IMR-90 (cell line): ENCODE data around the gene KRTAP10-3. TPM values are rescaled to one million over a fixed set of nuclear protein-coding genes. Genes with fewer than 3 reads are reported as not detected.

Experiments used
- ATAC-seq: fragments of 200-7000 bp; cut with Tn5 transposase; 2 replicates; pipeline ENCODE4 v1.9.1; 2020; ENCODE audit warnings: low read depth, mild to moderate bottlenecking, moderate library complexity
- BruUV-seq: library from RNA; stranded (reverse); fragments of 400-500 nt; replicated peaks from 2 replicates; lab custom pipeline; 2021; lab: Mats Ljungman, UMichigan
- CTCF ChIA-PET: fragments of 300-600 bp; formaldehyde crosslinking; extraction: SDS; loops from one replicate; lab custom pipeline; 2021; ENCODE audit warnings: antibody characterized with exemption; lab: Yijun Ruan, JAX
- POLR2A ChIA-PET: fragments of 300-600 bp; sonication (Branson Sonifier 250); formaldehyde crosslinking; loops from one replicate; lab custom pipeline; 2022; ENCODE audit warnings: antibody characterized with exemption; ENCODE audit not compliant: unreplicated experiment; lab: Charles Lee
- DNase-seq: peaks from one replicate; pipeline ENCODE4 v3.0.0; 2013
- H2AFZ ChIP-seq: replicated peaks from 2 replicates; pipeline ENCODE3; 2013; ENCODE audit warnings: low read length, mild to moderate bottlenecking; ENCODE audit not compliant: poor library complexity
- H2AK5ac ChIP-seq: 2 replicates; pipeline ENCODE4 v1.6.1; 2013; ENCODE audit warnings: low read depth, low read length, inconsistent platforms
- H2AK9ac ChIP-seq: replicated peaks from 2 replicates; pipeline ENCODE3; 2013; ENCODE audit warnings: mild to moderate bottlenecking, low read depth, low read length, moderate library complexity; ENCODE audit not compliant: poor library complexity
- H2BK120ac ChIP-seq: 2 replicates; pipeline ENCODE4 v1.6.1; 2013; ENCODE audit warnings: low read depth, low read length, inconsistent platforms
- H2BK15ac ChIP-seq: 3 replicates; pipeline ENCODE4 v1.6.1; 2013; ENCODE audit warnings: low read depth, low read length, inconsistent platforms
- H2BK20ac ChIP-seq: 2 replicates; pipeline ENCODE4 v1.6.1; 2013; ENCODE audit warnings: low read depth, mild to moderate bottlenecking, inconsistent platforms, low read length, moderate library complexity
- H2BK5ac ChIP-seq: 2 replicates; pipeline ENCODE4 v1.6.1; 2013; ENCODE audit warnings: mild to moderate bottlenecking, low read depth, low read length, inconsistent platforms; ENCODE audit not compliant: poor library complexity, severe bottlenecking
- H3K14ac ChIP-seq: replicated peaks from 2 replicates; pipeline ENCODE4 v1.6.1; 2013; ENCODE audit warnings: low read depth, low read length, inconsistent platforms
- H3K18ac ChIP-seq: 2 replicates; pipeline ENCODE4 v1.6.1; 2013; ENCODE audit warnings: low read depth, low read length, control low read depth
- H3K23ac ChIP-seq: 2 replicates; pipeline ENCODE4 v1.6.1; 2013; ENCODE audit warnings: low read depth, low read length, inconsistent platforms
- H3K27ac ChIP-seq: 2 replicates; pipeline ENCODE4 v1.5.1; 2013; ENCODE audit warnings: mild to moderate bottlenecking, control low read depth, low read length; ENCODE audit not compliant: insufficient read depth
- H3K27me3 ChIP-seq: 2 replicates; pipeline ENCODE4 v1.6.1; 2013; ENCODE audit warnings: low read length; ENCODE audit not compliant: control insufficient read depth, insufficient read depth
- H3K36me3 ChIP-seq: 2 replicates; pipeline ENCODE4 v1.6.1; 2013; ENCODE audit warnings: low read length, mixed read lengths; ENCODE audit not compliant: control insufficient read depth, insufficient read depth
- H3K4ac ChIP-seq: 2 replicates; pipeline ENCODE4 v1.6.1; 2013; ENCODE audit warnings: low read depth, low read length, inconsistent platforms
- H3K4me1 ChIP-seq: 2 replicates; pipeline ENCODE4 v1.6.1; 2013; ENCODE audit warnings: low read length, mixed read lengths; ENCODE audit not compliant: control insufficient read depth, insufficient read depth
- H3K4me2 ChIP-seq: 2 replicates; pipeline ENCODE4 v1.6.1; 2013; ENCODE audit warnings: low read depth, mild to moderate bottlenecking, control low read depth, low read length, moderate library complexity
- H3K4me3 ChIP-seq: 2 replicates; pipeline ENCODE4 v1.5.1; 2013; ENCODE audit warnings: low read depth, mild to moderate bottlenecking, control low read depth, low read length, moderate library complexity; ENCODE audit not compliant: insufficient read depth
- H3K56ac ChIP-seq: 2 replicates; pipeline ENCODE4 v1.6.1; 2013; ENCODE audit warnings: low read length, inconsistent platforms; ENCODE audit not compliant: insufficient read depth; ENCODE audit errors: extremely low read depth
- H3K79me1 ChIP-seq, 2 experiments: 2 replicates each; pipeline ENCODE4 v1.6.1; 2013; ENCODE audit warnings: low read length in 2 of 2, inconsistent platforms in 1 of 2, low read depth in 1 of 2
- H3K9ac ChIP-seq: 2 replicates; pipeline ENCODE4 v1.6.1; 2013; ENCODE audit warnings: low read depth, low read length, control low read depth
- H3K9me1 ChIP-seq: 2 replicates; pipeline ENCODE4 v1.6.1; 2013; ENCODE audit warnings: low read length, inconsistent platforms; ENCODE audit not compliant: insufficient read depth
- H3K9me3 ChIP-seq: 2 replicates; pipeline ENCODE4 v1.6.1; 2013; ENCODE audit warnings: low read length; ENCODE audit not compliant: control insufficient read depth, insufficient read depth
- H4K20me1 ChIP-seq: 2 replicates; pipeline ENCODE4 v1.6.1; 2013; ENCODE audit warnings: low read length, inconsistent platforms; ENCODE audit not compliant: insufficient read depth
- H4K5ac ChIP-seq: 2 replicates; pipeline ENCODE4 v1.6.1; 2013; ENCODE audit warnings: mild to moderate bottlenecking, low read depth, low read length, control low read depth
- H4K8ac ChIP-seq, 2 experiments: 2 replicates each; pipeline ENCODE4 v1.6.1; 2013; ENCODE audit warnings: low read depth in 2 of 2, low read length in 2 of 2, control low read depth in 1 of 2, inconsistent platforms in 1 of 2
- H4K91ac ChIP-seq: 2 replicates; pipeline ENCODE4 v1.6.1; 2013; ENCODE audit warnings: low read depth, low read length, inconsistent platforms; ENCODE audit not compliant: insufficient read depth
- BHLHE40 ChIP-seq: fragments of 150-350 bp; IDR thresholded peaks from 2 replicates; pipeline ENCODE4 v1.6.1; 2016; ENCODE audit warnings: mild to moderate bottlenecking, low read depth, low read length
- CEBPB ChIP-seq: IDR thresholded peaks from 2 replicates; pipeline ENCODE4 v1.6.1; 2012; ENCODE audit warnings: low read depth, low read length, improper control_type of control experiment
- CHD1 ChIP-seq: IDR thresholded peaks from 2 replicates; pipeline ENCODE4 v1.6.1; 2012; ENCODE audit warnings: low read depth, low read length, improper control_type of control experiment
- USF2 ChIP-seq: fragments of 150-350 bp; IDR thresholded peaks from 2 replicates; pipeline ENCODE4 v1.6.1; 2017; ENCODE audit warnings: mild to moderate bottlenecking, antibody characterized with exemption, low read length, low read depth
- WGBS, 2 experiments: methylation state at CpG; one replicate each; pipeline versions ENCODE4 v1.1.5 to v1.1.7; 2013; ENCODE audit warnings: missing lambda C conversion rate in 2 of 2; ENCODE audit not compliant: insufficient read length in 1 of 2; ENCODE audit errors: extremely low coverage in 2 of 2; 5-methylcytosine and 5-hydroxymethylcytosine counted together
- dilution Hi-C: fragments of 300-500 bp; cut with HindIII; formaldehyde crosslinking; loops from one replicate; pipeline ENCODE4 v1.14.3; 2018; ENCODE audit warnings: low sequenced_read_pairs; ENCODE audit not compliant: unreplicated experiment
- in situ Hi-C: fragments of 300-500 bp; cut with MboI; formaldehyde crosslinking; loops from 3 replicates; pipeline ENCODE4 v1.14.3; 2019; ENCODE audit warnings: low sequenced_read_pairs, inconsistent platforms, mixed read lengths
- intact Hi-C: fragments of 100-400 bp; cut with micrococcal nuclease; formaldehyde crosslinking; loops from 2 replicates; pipeline ENCODE4 v1.10.0; 2022
- polyA plus RNA-seq, 3 experiments: library from polyadenylated mRNA; depleted of rRNA; stranded (reverse); fragments of >200 nt; gene quantifications; 2 replicates each; pipeline ENCODE4 v1.2.3, GENCODE V29; 2012; ENCODE audit warnings: low replicate concordance in 1 of 3
- total RNA-seq: library from RNA; depleted of rRNA; stranded (reverse); fragments of >200 nt; gene quantifications from 2 replicates; pipeline ENCODE4 v1.2.3, GENCODE V29; 2012

The KRTAP10-3 gene
- total and polyA plus RNA-seq, 2 of the 4 experiments (the other 2 are of a cell fraction): not detected

- Histone ChIP-seq H4K8ac (no peak overlapping the region), H2BK20ac (no peak overlapping the region), H2BK120ac (no peak overlapping the region), H3K27ac (no peak overlapping the region), H2AK9ac (no peak overlapping the region), H3K4me1 (no peaks in the 10 kb centered on the region), H3K4ac (no peak overlapping the region), H3K56ac (no peak overlapping the region), H3K9ac (no peak overlapping the region), H4K20me1 (no peaks in the 10 kb centered on the region), H4K91ac (no peak overlapping the region), H2AFZ (no peak overlapping the region), H3K36me3 (no peaks in the 10 kb centered on the region), H4K5ac (no peak overlapping the region), H2BK5ac (no peak overlapping the region), H3K4me3 (no peak overlapping the region), H3K9me3 (no peaks in the 10 kb centered on the region; the same call in 1 of the 2 replicates), H3K18ac (no peak overlapping the region), H3K27me3 (peaks cover 5% of the 10 kb centered on the region; the same call in 1 of the 2 replicates), H3K14ac (no peak overlapping the region), H3K4me2 (no peak overlapping the region), H3K79me1 (no peaks in the 10 kb centered on the region), H2AK5ac (no peak overlapping the region), H3K9me1 (no peaks in the 10 kb centered on the region), H3K23ac (no peak overlapping the region), H2BK15ac (no peak overlapping the region)
- ChIA-PET POLR2A (no interaction called here), CTCF (interaction anchor here (0.6 kb wide), 1 partner anchor 569 kb away, joined by 3 read pairs; no protein-coding TSS in a partner anchor)
- WGBS, 2 experiments: 78% methylated on average over 1 of the region's 2 CpGs; no CpG with 5 or more reads in 1 of the 2 experiments
- no TSS peak for BruUV-seq
- TF ChIP-seq CHD1 (no peak), CEBPB (no peak), USF2 (no peak), BHLHE40 (no peak)
- ATAC-seq: no peak
- no peak for DNase-seq
- intact Hi-C loops (no loop called here), in situ Hi-C loops (no loop called here), dilution Hi-C loops (no loop called here)
Observed at GRCh38 chr21:44589094-44589493, 30.5 kb upstream of the KRTAP10-3 start.
